ENCODE data around the gene MTG2. TPM values are rescaled to one million over a fixed set of nuclear protein-coding genes. Genes with fewer than 3 reads are reported as not detected.

Gene MTG2
- total and polyA plus RNA-seq, 4 donors, result 18.3 to 35.5 (median 28.5) TPM

DNA sequence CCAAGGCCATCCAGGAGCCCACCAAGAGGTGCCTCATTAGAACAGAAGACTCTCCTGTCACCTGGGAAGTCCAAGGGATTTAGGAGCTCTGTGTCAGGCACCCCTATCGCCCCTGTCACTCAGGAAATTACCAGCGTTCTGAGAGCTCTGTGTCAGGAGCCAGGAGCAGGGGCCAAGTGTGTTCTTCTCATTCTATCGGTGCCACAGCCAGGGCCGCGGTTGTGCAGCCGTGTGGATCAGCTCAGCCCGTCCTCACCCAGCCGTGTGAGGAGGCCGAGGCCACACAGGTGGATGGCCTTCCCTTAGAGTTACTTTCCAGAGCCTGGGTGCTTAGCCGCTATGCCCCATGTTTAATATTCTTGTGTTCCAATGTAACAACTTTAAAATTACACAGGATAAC lies 9.8 kb downstream of the MTG2 start:
- no peak for DNase-seq
- WGBS, 2 donors, result 90 to 97% methylated on average over 10 of the region's 10 CpGs
- ATAC-seq (ENCODE audit: insufficient read depth, low FRiP score), result no peak
- Histone ChIP-seq H3K4me1 (ENCODE audit: control insufficient read depth in 5 of 5, insufficient read depth in 5 of 5, low read length in 5 of 5) (no peaks in the 10 kb centered on the region), H3K9ac (ENCODE audit: insufficient read depth in 1 of 2, low read length in 2 of 2) (no peak overlapping the region), H3K4me3 (no peak overlapping the region), H3K27me3 (ENCODE audit: control insufficient read depth in 3 of 3, insufficient read depth in 3 of 3, low read length in 2 of 3) (no peaks in the 10 kb centered on the region), H3K36me3 (ENCODE audit: control insufficient read depth in 4 of 4, insufficient read depth in 4 of 4, low read length in 4 of 4) (peaks cover 7 to 20% (median 9%) of the 10 kb centered on the region in 4 donors), H3K27ac (ENCODE audit: low read depth in 1 of 2, low read length in 1 of 2) (no peak overlapping the region), H3K9me3 (ENCODE audit: control insufficient read depth in 4 of 4, insufficient read depth in 3 of 4, low read length in 3 of 4) (no peaks in the 10 kb centered on the region)
- TF ChIP-seq CTCF (IDR thresholded peaks at IDR 0.05; ENCODE audit: control extremely low read depth, extremely low read depth), result no peak

DNA sequence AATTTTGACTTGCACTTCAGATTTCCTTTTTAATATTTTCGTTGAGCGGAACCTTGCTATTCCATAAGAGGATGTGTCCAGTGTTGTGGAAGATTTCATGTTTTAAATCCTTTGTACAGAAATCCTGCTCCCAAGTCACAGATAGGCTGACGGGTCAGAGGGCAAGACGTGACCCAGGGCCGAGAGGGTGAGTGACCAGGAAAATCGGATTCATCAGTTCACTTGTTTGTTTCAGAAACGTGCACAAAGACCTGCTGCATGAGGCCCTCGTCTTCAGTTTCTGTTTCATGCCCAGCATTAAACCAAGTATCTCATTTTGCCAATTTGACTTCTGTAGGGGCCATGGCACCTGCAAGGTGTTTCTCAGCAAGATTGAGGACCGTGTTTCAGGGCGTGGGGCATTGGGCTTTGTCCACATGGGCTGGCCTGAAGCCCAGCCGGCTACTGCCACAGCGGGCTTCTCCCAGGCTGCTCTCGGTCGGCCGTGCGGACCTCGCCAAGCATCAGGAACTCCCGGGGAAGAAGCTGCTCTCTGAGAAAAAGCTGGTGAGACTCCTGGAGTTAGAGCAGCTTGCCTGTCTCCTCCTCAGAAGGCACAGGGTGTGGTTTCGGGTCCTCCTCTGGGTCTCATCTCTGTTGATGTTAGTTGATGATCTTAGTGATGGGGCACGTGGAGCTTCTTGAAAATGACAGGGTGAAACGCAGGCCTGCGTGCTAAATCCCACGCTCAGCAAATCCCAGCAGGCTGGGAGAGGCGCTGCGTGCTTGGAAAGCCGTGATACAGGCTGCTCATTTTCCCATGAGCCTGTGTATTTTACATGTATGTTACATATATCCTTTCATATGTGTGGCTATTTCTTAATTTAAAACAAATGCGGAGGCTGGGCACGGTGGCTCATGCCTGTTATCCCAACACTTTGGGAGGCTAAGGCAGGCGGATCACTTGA lies 10.5 kb downstream of the MTG2 start:
- WGBS, 2 donors, result 91 to 95% methylated on average over 29 of the region's 29 CpGs
- Histone ChIP-seq H3K4me1 (ENCODE audit: control insufficient read depth in 5 of 5, insufficient read depth in 5 of 5, low read length in 5 of 5) (no peaks in the 10 kb centered on the region), H3K4me3 (no peak overlapping the region), H3K27me3 (ENCODE audit: control insufficient read depth in 3 of 3, insufficient read depth in 3 of 3, low read length in 2 of 3) (no peaks in the 10 kb centered on the region), H3K9ac (ENCODE audit: insufficient read depth in 1 of 2, low read length in 2 of 2) (no peak overlapping the region), H3K36me3 (ENCODE audit: control insufficient read depth in 4 of 4, insufficient read depth in 4 of 4, low read length in 4 of 4) (peaks cover 10 to 27% (median 12%) of the 10 kb centered on the region in 4 donors), H3K27ac (ENCODE audit: low read depth in 1 of 2, low read length in 1 of 2) (no peak overlapping the region), H3K9me3 (ENCODE audit: control insufficient read depth in 4 of 4, insufficient read depth in 3 of 4, low read length in 3 of 4) (no peaks in the 10 kb centered on the region)
- no peak for TF ChIP-seq CTCF (IDR thresholded peaks at IDR 0.05; ENCODE audit: control extremely low read depth, extremely low read depth)
- DNase-seq, result no peak
- no peak for ATAC-seq (ENCODE audit: insufficient read depth, low FRiP score)

GRCh38 chr20:62195075-62195405 lies 12.2 kb downstream of the MTG2 start:
- Histone ChIP-seq H3K4me3 (no peak overlapping the region), H3K9ac (ENCODE audit: insufficient read depth in 1 of 2, low read length in 2 of 2) (no peak overlapping the region), H3K36me3 (ENCODE audit: control insufficient read depth in 4 of 4, insufficient read depth in 4 of 4, low read length in 4 of 4) (peaks cover 11 to 35% (median 22%) of the 10 kb centered on the region in 4 donors), H3K4me1 (ENCODE audit: control insufficient read depth in 5 of 5, insufficient read depth in 5 of 5, low read length in 5 of 5) (no peaks in the 10 kb centered on the region), H3K27ac (ENCODE audit: low read depth in 1 of 2, low read length in 1 of 2) (no peak overlapping the region), H3K27me3 (ENCODE audit: control insufficient read depth in 3 of 3, insufficient read depth in 3 of 3, low read length in 2 of 3) (no peaks in the 10 kb centered on the region), H3K9me3 (ENCODE audit: control insufficient read depth in 4 of 4, insufficient read depth in 3 of 4, low read length in 3 of 4) (no peaks in the 10 kb centered on the region)
- DNase-seq, result no peak
- TF ChIP-seq CTCF (IDR thresholded peaks at IDR 0.05; ENCODE audit: control extremely low read depth, extremely low read depth), result no peak
- no peak for ATAC-seq (ENCODE audit: insufficient read depth, low FRiP score)
- WGBS, 2 donors, result 84 to 88% methylated on average over 8 of the region's 8 CpGs

All from lung (tissue), 12 donors.